Left ventricle myocardium inferior (tissue), 1 donor: ENCODE measurements around the gene GRK7. TPM values are rescaled to one million over a fixed set of nuclear protein-coding genes. Genes with fewer than 3 reads are reported as not detected.
A peak's percentile ranks its signal among the peaks of the same experiment; 100 is the strongest.

Experiments
- DNase-seq: peaks from one replicate; pipeline ENCODE4 v3.0.0-alpha.2; 2020
- H3K27ac ChIP-seq: fragments of 200-600 bp; replicated peaks from 2 replicates; pipeline ENCODE4 v1.8.0; 2021
- H3K27me3 ChIP-seq: fragments of 200-600 bp; 2 replicates; pipeline ENCODE4 v1.8.0; 2021; ENCODE audit warnings: low read depth
- H3K36me3 ChIP-seq: fragments of 200-600 bp; 2 replicates; pipeline ENCODE4 v1.8.0; 2021
- H3K4me1 ChIP-seq: fragments of 200-600 bp; 2 replicates; pipeline ENCODE4 v1.8.0; 2021
- H3K4me3 ChIP-seq: fragments of 200-600 bp; 2 replicates; pipeline ENCODE4 v1.8.0; 2021; ENCODE audit warnings: mild to moderate bottlenecking, moderate library complexity
- H3K9me3 ChIP-seq: fragments of 200-600 bp; replicated peaks from 2 replicates; pipeline ENCODE4 v1.8.0; 2021
- CTCF ChIP-seq: fragments of 200-600 bp; IDR thresholded peaks from 2 replicates; pipeline ENCODE4 v1.8.0; 2021; ENCODE audit warnings: antibody characterized with exemption, mild to moderate bottlenecking, borderline replicate concordance
- intact Hi-C: fragments of 100-400 bp; cut with micrococcal nuclease; formaldehyde crosslinking; loops from one replicate; pipeline ENCODE4 v1.11.0; 2022
- total RNA-seq: library from RNA; stranded (reverse); fragmentation: NEBNext Ultra II Directional; extraction: Animal tissue kit (Norgen Biotek cat#: 25700); gene quantifications from one replicate; pipeline ENCODE4 v1.2.1, GENCODE V29; 2021
- donor health status: DM: no; HTN: yes; CAD: no; lungs with severe emphysema.

The GRK7 gene
- total RNA-seq, 1 donor from 2014 or later = not detected

GRCh38 chr3:141735176-141735575, 28.0 kb upstream of the GRK7 start:
- no peak overlapping the region for H3K27ac ChIP-seq
- intact Hi-C loops = loop anchor here (10.0 kb wide), 1 partner anchor 140 kb away; the partner anchor contains the start of gene ATP1B3
- TF ChIP-seq CTCF = no peak

GRCh38 chr3:141735770-141736465, 27.3 kb upstream of the GRK7 start:
- intact Hi-C loops = loop anchor here (10.0 kb wide), 1 partner anchor 139 kb away; the partner anchor contains the start of gene ATP1B3
- Histone ChIP-seq H3K27me3 (no peaks in the 10 kb centered on the region), H3K9me3 (no peaks in the 10 kb centered on the region), H3K4me1 (peaks cover 32% of the 10 kb centered on the region), H3K27ac (no peak overlapping the region), H3K36me3 (no peaks in the 10 kb centered on the region), H3K4me3 (no peak overlapping the region)
- TF ChIP-seq CTCF = no peak
- DNase-seq = no peak

More at GRCh38 chr3:141735176-141735575, 28.0 kb upstream of the GRK7 start:
- DNase-seq = no peak
- Histone ChIP-seq H3K36me3 (no peaks in the 10 kb centered on the region), H3K4me3 (no peak overlapping the region), H3K27me3 (no peaks in the 10 kb centered on the region), H3K4me1 (peaks cover 24% of the 10 kb centered on the region), H3K9me3 (no peaks in the 10 kb centered on the region)

- DNase-seq = no peak
- H3K27me3 ChIP-seq = no peaks in the 10 kb centered on the region
- no peaks in the 10 kb centered on the region for H3K9me3 ChIP-seq
- H3K4me1 ChIP-seq = peaks cover 42% of the 10 kb centered on the region
- no peaks in the 10 kb centered on the region for H3K36me3 ChIP-seq
- TF ChIP-seq CTCF = no peak
- peak overlapping the region; percentile 96 for H3K27ac ChIP-seq
- intact Hi-C loops = loop anchor here (10.0 kb wide), 1 partner anchor 138 kb away; the partner anchor contains the start of gene ATP1B3
- H3K4me3 ChIP-seq = no peak overlapping the region
Measured at GRCh38 chr3:141737093-141737492, 26.1 kb upstream of the GRK7 start.

GRCh38 chr3:141737678-141738021, 25.6 kb upstream of the GRK7 start:
- no peak for TF ChIP-seq CTCF
- DNase-seq = no peak
- H3K4me1 ChIP-seq = peaks cover 45% of the 10 kb centered on the region
- H3K36me3 ChIP-seq = no peaks in the 10 kb centered on the region
- intact Hi-C loops = loop anchor here (10.0 kb wide), 1 partner anchor 137 kb away; the partner anchor contains the start of gene ATP1B3
- peak overlapping the region; percentile 96 for H3K27ac ChIP-seq
- no peaks in the 10 kb centered on the region for H3K9me3 ChIP-seq
- H3K4me3 ChIP-seq = peak overlapping the region; percentile 93
- no peaks in the 10 kb centered on the region for H3K27me3 ChIP-seq

- TF ChIP-seq CTCF = peak; percentile 96
- peak within 1 kb of the TSS; percentile 93 for H3K4me3 ChIP-seq
Measured at GRCh38 chr3:141738022-141738890, 25.0 kb upstream of the GRK7 start, which contains the start of gene RNF7. RNF7 (plus strand) TSS chr3:141738298; CDS start chr3:141738342, 44 bp downstream.

More at GRCh38 chr3:141738022-141738890, 25.0 kb upstream of the GRK7 start, which contains the start of gene RNF7:
- no peaks in the 10 kb centered on the region for H3K27me3 ChIP-seq
- no peaks in the 10 kb centered on the region for H3K9me3 ChIP-seq
- H3K27ac ChIP-seq = peak within 1 kb of the TSS; percentile 96
- DNase-seq = peak; percentile 94
- no peaks in the 10 kb centered on the region for H3K36me3 ChIP-seq
- peaks cover 51% of the 10 kb centered on the region for H3K4me1 ChIP-seq
- intact Hi-C loops = loop anchor here (10.0 kb wide), 1 partner anchor 137 kb away; the partner anchor contains the start of gene ATP1B3
